Neutrophil (primary cell): ENCODE data around the gene RAB15.

Experiments
- H3K27ac ChIP-seq: fragments of 200-600 bp; sonication (generic); 2 replicates; pipeline ENCODE4 v1.5.1; 2016; ENCODE audit warnings: mild to moderate bottlenecking, moderate library complexity
- H3K27me3 ChIP-seq: fragments of 200-600 bp; sonication (generic); 2 replicates; pipeline ENCODE4 v1.6.0; 2016; ENCODE audit warnings: mild to moderate bottlenecking
- H3K36me3 ChIP-seq: fragments of 200-600 bp; sonication (generic); 2 replicates; pipeline ENCODE4 v1.5.1; 2017
- H3K4me1 ChIP-seq, 2 experiments: fragments of 200-600 bp in 1 of 2; sonication (generic) in 1 of 2; 1 replicate in 1 of 2; 2 replicates in 1 of 2; pipeline versions ENCODE4 v1.5.1 to v1.6.1; 2013 to 2016; ENCODE audit warnings: low read depth in 1 of 2, low read length in 1 of 2, mild to moderate bottlenecking in 1 of 2, moderate library complexity in 1 of 2; ENCODE audit not compliant: control insufficient read depth in 1 of 2, insufficient read depth in 1 of 2
- H3K4me3 ChIP-seq, 2 experiments: fragments of 200-600 bp in 1 of 2; sonication (generic) in 1 of 2; 1 replicate in 1 of 2; 2 replicates in 1 of 2; pipeline ENCODE4 v1.5.1; 2013 to 2016; ENCODE audit warnings: low read depth in 1 of 2, low read length in 1 of 2, mild to moderate bottlenecking in 1 of 2, moderate library complexity in 1 of 2
- H3K9me3 ChIP-seq: fragments of 200-600 bp; sonication (generic); 2 replicates; pipeline ENCODE4 v1.5.1; 2016
- TF ChIP-seq, protein P1 (sequence below): fragments of 200-600 bp; sonication (generic); IDR thresholded peaks from 2 replicates; pipeline ENCODE4 v1.5.1; 2016; ENCODE audit warnings: antibody characterized with exemption

The RAB15 gene

DNA sequence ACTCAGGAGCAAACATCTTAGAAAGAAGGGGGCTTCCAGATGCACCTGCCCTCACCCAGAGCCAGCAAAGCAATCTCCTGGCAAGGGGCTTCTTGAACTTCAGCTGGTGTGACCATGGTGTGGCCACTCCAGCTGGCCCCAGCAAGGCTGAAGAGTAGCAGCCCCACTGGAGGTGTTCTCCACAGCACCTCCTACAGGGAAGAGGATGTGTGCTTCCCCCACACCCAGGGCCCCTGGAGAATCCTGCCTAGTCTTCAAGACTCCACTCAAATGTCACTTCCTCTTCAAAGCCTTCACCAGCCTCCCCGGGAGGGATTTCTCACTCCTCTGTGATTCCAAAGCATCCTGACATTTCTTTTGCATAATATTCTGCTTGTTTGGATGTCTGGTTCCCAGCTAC lies 8.5 kb downstream of the RAB15 start:
- TF ChIP-seq, protein P1, sequence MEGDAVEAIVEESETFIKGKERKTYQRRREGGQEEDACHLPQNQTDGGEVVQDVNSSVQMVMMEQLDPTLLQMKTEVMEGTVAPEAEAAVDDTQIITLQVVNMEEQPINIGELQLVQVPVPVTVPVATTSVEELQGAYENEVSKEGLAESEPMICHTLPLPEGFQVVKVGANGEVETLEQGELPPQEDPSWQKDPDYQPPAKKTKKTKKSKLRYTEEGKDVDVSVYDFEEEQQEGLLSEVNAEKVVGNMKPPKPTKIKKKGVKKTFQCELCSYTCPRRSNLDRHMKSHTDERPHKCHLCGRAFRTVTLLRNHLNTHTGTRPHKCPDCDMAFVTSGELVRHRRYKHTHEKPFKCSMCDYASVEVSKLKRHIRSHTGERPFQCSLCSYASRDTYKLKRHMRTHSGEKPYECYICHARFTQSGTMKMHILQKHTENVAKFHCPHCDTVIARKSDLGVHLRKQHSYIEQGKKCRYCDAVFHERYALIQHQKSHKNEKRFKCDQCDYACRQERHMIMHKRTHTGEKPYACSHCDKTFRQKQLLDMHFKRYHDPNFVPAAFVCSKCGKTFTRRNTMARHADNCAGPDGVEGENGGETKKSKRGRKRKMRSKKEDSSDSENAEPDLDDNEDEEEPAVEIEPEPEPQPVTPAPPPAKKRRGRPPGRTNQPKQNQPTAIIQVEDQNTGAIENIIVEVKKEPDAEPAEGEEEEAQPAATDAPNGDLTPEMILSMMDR: no peak
- H3K4me3 ChIP-seq: no peak overlapping the region
- H3K27me3 ChIP-seq: no peaks in the 10 kb centered on the region
- no peaks in the 10 kb centered on the region for H3K9me3 ChIP-seq
- no peaks in the 10 kb centered on the region for H3K36me3 ChIP-seq
- H3K4me1 ChIP-seq: peaks cover 0 to 8% of the 10 kb centered on the region in 2 experiments
- H3K27ac ChIP-seq: no peak overlapping the region

DNA sequence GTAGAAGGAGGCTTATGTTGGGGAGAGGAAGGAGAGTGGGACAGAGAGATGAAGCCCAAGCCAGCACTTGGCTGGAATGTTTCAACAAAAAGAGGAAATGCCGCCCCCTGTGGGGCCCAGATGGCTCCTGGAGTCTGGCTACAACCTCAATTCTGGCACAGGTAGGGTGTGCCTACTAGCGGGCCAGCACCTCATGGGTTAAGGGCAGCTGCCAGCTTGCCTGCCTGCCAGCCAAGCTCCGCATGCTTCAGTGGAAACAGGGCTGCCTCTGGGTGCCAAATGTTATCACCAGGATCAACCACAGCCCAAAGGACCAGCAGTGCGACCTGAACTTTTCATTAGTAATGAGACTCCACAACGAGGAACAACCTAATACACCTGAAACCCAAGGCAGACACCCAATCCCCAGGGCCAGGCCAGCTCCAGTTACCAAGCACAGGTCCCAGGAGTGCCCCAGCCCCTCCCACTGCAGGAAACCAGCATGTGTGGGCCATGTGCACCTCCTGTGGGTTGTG lies 11.3 kb downstream of the RAB15 start:
- Histone ChIP-seq H3K4me1 (peaks cover 0 to 8% of the 10 kb centered on the region in 2 experiments), H3K9me3 (no peaks in the 10 kb centered on the region), H3K27me3 (no peaks in the 10 kb centered on the region), H3K27ac (no peak overlapping the region), H3K36me3 (peaks cover 3% of the 10 kb centered on the region), H3K4me3 (no peak overlapping the region)
- TF ChIP-seq, protein P1: no peak

DNA sequence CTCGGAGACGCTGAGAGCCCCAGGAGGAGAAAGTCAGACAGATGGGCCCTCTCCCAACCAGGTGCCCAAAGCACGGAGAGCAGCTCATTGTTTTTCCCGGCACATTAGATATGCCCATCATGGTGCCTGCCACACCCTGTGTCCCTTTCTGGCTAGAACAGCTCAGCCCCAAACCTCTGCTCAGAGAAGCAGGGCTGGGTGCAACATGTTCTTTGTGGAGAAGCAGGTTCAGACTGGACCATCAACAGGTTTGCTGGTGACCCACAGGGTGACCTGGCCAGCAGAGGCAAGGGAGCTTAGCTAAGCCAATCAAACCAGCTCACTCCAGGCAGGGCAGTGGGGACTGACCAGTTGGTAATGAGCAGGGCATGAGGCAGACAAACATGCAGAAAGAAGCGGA lies 13.4 kb downstream of the RAB15 start:
- H3K4me3 ChIP-seq: no peak overlapping the region
- TF ChIP-seq, protein P1: no peak
- H3K27me3 ChIP-seq: no peaks in the 10 kb centered on the region
- H3K36me3 ChIP-seq: peaks cover 4% of the 10 kb centered on the region
- no peak overlapping the region for H3K27ac ChIP-seq
- peaks cover 0 to 8% of the 10 kb centered on the region in 2 experiments for H3K4me1 ChIP-seq
- H3K9me3 ChIP-seq: no peaks in the 10 kb centered on the region

DNA sequence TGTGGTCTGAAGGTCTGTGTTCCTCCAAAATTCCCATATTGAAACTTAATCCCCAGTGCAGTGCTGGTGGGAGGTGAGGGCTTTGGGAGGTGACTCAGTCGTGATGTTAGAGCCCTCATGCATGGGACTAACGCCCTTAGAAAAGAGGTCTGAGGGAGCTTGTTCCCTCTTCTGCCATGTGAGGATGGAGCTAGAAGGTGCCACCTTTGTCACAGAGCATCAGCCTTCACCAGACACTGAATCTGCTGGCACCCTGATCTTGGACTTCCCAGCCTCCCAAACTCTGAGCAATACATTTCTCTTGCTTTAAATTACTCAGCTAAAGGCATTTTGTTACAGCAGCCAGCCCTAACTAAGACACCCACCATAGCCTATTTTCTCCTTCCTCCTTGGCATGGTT lies 13.9 kb downstream of the RAB15 start:
- Histone ChIP-seq H3K36me3 (peaks cover 4% of the 10 kb centered on the region), H3K27me3 (no peaks in the 10 kb centered on the region), H3K4me3 (no peak overlapping the region), H3K9me3 (no peaks in the 10 kb centered on the region), H3K4me1 (peaks cover 0 to 8% of the 10 kb centered on the region in 2 experiments), H3K27ac (no peak overlapping the region)
- TF ChIP-seq, protein P1: no peak

DNA sequence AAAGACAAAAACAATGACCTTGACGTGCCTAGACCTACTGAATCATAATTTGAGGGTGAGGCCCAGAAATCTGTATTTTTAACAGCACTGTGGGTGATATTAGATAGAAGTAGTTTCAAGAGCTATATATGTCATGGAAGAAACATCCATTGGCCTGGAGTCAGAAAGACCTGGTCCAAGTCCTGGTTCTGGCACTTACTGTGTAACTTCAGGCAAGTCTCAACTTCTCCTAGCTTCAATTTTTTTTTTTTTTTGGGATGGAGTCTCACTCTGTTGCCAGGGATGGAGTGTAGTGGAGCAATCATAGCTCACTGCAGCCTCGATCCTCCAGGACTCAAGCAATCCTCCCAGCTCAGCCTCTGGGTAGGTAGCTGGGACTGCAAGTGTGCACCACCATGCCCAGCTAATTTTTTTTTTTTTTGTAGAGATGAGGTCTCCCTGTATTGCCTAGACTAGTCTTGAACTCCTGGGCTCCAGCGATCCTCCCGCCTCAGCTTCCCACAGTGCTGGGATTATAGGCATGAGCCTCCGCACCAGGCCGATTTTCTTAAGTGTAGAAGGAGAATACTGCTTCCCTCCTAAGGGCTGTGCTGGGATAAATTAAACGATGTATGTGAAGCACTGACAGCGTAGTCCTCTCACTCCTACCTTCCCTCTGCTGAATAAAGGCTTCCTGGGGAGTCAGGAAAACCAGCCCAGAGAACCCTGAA lies 15.3 kb downstream of the RAB15 start:
- no peaks in the 10 kb centered on the region for H3K27me3 ChIP-seq
- no peaks in the 10 kb centered on the region for H3K9me3 ChIP-seq
- TF ChIP-seq, protein P1: no peak
- H3K4me3 ChIP-seq: no peak overlapping the region
- H3K4me1 ChIP-seq: peaks cover 0 to 20% of the 10 kb centered on the region in 2 experiments
- peaks cover 4% of the 10 kb centered on the region for H3K36me3 ChIP-seq
- H3K27ac ChIP-seq: no peak overlapping the region
